ENCODE measurements around the gene ZFAND3.

ZFAND3 gene

GRCh38 chr6:38153798-38154345 is 334.3 kb downstream of the ZFAND3 start:
- no peak for DNase-seq (ENCODE audit: extremely low spot score)
- no peak for TF ChIP-seq FOXA1 (IDR thresholded peaks at IDR 0.05)
- ChIA-PET CTCF (no interaction called here), POLR2A (no interaction called here)

DNA sequence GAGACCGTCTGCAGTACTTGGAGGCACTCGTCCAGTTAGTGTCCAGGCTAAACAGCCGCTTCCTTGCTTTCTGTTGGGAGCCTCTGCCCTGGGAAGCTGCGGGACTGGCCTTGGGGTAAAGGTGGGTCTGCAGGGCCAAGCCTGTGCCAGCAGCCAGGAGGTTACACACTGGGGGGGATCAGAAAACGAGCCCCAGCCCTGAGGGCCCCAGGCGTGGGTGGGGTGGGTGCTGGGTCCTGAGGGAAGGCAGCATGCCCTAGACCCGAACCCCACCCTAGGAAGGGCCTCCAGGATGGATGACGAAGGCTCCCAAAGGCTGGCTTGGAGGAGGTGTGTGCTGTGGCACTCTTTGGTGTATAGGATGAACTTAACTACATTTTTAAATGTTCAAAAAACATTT is 335.2 kb downstream of the ZFAND3 start:
- DNase-seq (ENCODE audit: extremely low spot score): no peak
- TF ChIP-seq ELF4 (IDR thresholded peaks at IDR 0.05) (no peak), HDGF (IDR thresholded peaks at IDR 0.05; ENCODE audit: borderline replicate concordance) (no peak)
- CTCF ChIA-PET: no interaction called here
- POLR2A ChIA-PET: no interaction called here

DNA sequence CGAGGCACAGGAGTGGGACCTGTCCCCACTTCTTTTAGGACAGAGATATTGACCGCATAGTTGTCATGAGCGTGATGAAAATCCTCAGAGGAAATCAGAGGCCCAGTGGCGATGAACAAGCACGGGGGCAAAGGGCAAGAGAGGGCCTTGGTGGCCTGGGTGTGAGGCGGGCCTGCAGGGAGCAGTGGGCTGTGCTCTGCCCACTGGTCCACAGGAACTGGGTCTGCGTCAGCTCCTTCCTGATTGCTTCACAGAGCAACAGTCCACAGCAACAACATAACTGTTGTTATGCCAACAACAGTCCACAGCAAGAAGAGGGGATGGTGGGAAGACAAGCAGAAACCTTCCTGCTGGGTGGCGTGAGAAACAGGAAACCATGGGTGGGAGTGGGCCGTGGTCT is 335.6 kb downstream of the ZFAND3 start:
- POLR2A ChIA-PET: no interaction called here
- no peak for TF ChIP-seq FOXM1 (IDR thresholded peaks at IDR 0.05; ENCODE audit: borderline replicate concordance)
- no peak for TF ChIP-seq HDGF (IDR thresholded peaks at IDR 0.05; ENCODE audit: borderline replicate concordance)
- no peak for DNase-seq (ENCODE audit: extremely low spot score)
- CTCF ChIA-PET: no interaction called here

DNA sequence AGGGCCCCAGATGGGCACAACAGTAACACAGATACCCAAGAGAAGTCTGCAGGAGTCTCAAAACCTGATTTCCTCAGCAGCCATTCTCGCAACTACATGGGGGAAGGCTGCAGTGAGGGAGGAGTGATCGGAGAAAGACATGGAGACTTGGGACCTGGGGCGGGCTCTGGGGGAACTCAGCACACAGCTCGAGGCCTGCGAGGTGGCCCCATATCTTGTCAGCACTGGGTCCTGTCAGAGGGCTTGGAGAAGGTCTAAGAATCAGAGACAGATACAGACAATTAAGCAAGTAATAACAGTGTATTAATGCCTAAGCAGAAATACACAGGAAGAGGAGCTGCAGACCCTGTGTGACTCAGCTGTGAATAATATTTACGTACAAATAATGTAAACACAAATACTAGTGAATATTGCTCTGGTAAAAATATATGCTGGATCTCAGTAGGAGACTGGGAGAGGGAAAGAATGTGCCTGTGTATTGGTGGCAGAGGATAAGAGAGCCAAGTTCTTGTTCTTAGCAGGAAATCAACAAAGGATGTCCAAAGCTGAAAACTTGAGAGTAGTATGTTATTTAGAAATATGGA is 336.2 kb downstream of the ZFAND3 start:
- ChIA-PET CTCF (no interaction called here), POLR2A (no interaction called here)
- no peak for DNase-seq (ENCODE audit: extremely low spot score)
- no peak for TF ChIP-seq FOXK2 (IDR thresholded peaks at IDR 0.05)
- no peak for TF ChIP-seq SUZ12 (IDR thresholded peaks at IDR 0.05)
- TF ChIP-seq ELF4 (IDR thresholded peaks at IDR 0.05): no peak
- no peak for TF ChIP-seq ZNF384 (IDR thresholded peaks at IDR 0.05)
- no peak for TF ChIP-seq TARDBP (IDR thresholded peaks at IDR 0.05)
- TF ChIP-seq FOXA1 (IDR thresholded peaks at IDR 0.05): no peak
- TF ChIP-seq, protein P1, sequence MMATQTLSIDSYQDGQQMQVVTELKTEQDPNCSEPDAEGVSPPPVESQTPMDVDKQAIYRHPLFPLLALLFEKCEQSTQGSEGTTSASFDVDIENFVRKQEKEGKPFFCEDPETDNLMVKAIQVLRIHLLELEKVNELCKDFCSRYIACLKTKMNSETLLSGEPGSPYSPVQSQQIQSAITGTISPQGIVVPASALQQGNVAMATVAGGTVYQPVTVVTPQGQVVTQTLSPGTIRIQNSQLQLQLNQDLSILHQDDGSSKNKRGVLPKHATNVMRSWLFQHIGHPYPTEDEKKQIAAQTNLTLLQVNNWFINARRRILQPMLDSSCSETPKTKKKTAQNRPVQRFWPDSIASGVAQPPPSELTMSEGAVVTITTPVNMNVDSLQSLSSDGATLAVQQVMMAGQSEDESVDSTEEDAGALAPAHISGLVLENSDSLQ (IDR thresholded peaks at IDR 0.05): no peak
- no peak for TF ChIP-seq NFRKB (IDR thresholded peaks at IDR 0.05)
- TF ChIP-seq L3MBTL2 (conservative IDR thresholded peaks at IDR 0.05): no peak
- no peak for TF ChIP-seq FOXM1 (IDR thresholded peaks at IDR 0.05; ENCODE audit: borderline replicate concordance)
- no peak for TF ChIP-seq CTBP1 (IDR thresholded peaks at IDR 0.05; ENCODE audit: borderline replicate concordance)
- TF ChIP-seq LEF1 (IDR thresholded peaks at IDR 0.05; ENCODE audit: borderline replicate concordance): no peak
- TF ChIP-seq SP1 (IDR thresholded peaks at IDR 0.05): no peak
- TF ChIP-seq BHLHE40 (IDR thresholded peaks at IDR 0.05; ENCODE audit: borderline replicate concordance): no peak
- no peak for TF ChIP-seq HDGF (IDR thresholded peaks at IDR 0.05; ENCODE audit: borderline replicate concordance)
- TF ChIP-seq ARNT (IDR thresholded peaks at IDR 0.05): no peak

GRCh38 chr6:38156818-38157565 is 337.5 kb downstream of the ZFAND3 start:
- no peak for TF ChIP-seq FOXK2 (IDR thresholded peaks at IDR 0.05)
- no peak for TF ChIP-seq ZNF384 (IDR thresholded peaks at IDR 0.05)
- no peak for TF ChIP-seq FOXM1 (IDR thresholded peaks at IDR 0.05; ENCODE audit: borderline replicate concordance)
- TF ChIP-seq FOXA1 (IDR thresholded peaks at IDR 0.05): no peak
- no peak for TF ChIP-seq L3MBTL2 (conservative IDR thresholded peaks at IDR 0.05)
- TF ChIP-seq LEF1 (IDR thresholded peaks at IDR 0.05; ENCODE audit: borderline replicate concordance): no peak
- no peak for TF ChIP-seq ARNT (IDR thresholded peaks at IDR 0.05)
- no peak for TF ChIP-seq ELF4 (IDR thresholded peaks at IDR 0.05)
- TF ChIP-seq NFRKB (IDR thresholded peaks at IDR 0.05): no peak
- TF ChIP-seq, protein P1 (IDR thresholded peaks at IDR 0.05): no peak
- TF ChIP-seq SUZ12 (IDR thresholded peaks at IDR 0.05): no peak
- TF ChIP-seq BHLHE40 (IDR thresholded peaks at IDR 0.05; ENCODE audit: borderline replicate concordance): no peak
- no peak for DNase-seq (ENCODE audit: extremely low spot score)
- POLR2A ChIA-PET: no interaction called here
- CTCF ChIA-PET: interaction anchor here (0.6 kb wide), 1 partner anchor 337 kb away, joined by 14 read pairs; no protein-coding TSS in a partner anchor

DNA sequence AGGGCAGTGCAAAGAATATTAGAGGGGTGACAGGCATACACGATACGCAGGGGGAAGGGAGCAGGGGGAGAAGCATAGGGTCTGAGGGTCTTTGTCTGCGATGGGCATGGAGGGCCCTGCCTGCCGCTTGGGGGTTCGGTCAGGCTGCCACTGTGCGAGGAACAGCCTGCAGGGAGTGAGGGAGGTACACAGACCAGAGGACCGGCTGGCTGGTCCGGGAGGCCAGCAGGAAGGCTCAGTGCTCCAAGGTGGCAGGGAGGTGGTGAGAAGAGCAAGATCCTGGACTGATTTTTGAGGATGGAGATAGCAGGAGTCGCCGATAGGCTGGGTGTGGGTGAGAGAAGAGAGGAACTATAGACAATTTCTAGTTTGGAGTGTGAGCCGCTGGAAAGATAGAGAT is 338.4 kb downstream of the ZFAND3 start:
- no peak for DNase-seq (ENCODE audit: extremely low spot score)
- TF ChIP-seq, protein P1 (IDR thresholded peaks at IDR 0.05): no peak
- TF ChIP-seq FOXK2 (IDR thresholded peaks at IDR 0.05): no peak
- TF ChIP-seq BHLHE40 (IDR thresholded peaks at IDR 0.05; ENCODE audit: borderline replicate concordance): no peak
- no peak for TF ChIP-seq ARNT (IDR thresholded peaks at IDR 0.05)
- TF ChIP-seq ELF4 (IDR thresholded peaks at IDR 0.05): no peak
- TF ChIP-seq L3MBTL2 (conservative IDR thresholded peaks at IDR 0.05): no peak
- no peak for TF ChIP-seq SP1 (IDR thresholded peaks at IDR 0.05)
- no peak for TF ChIP-seq FOXM1 (IDR thresholded peaks at IDR 0.05; ENCODE audit: borderline replicate concordance)
- no peak for TF ChIP-seq SUZ12 (IDR thresholded peaks at IDR 0.05)
- TF ChIP-seq ZNF384 (IDR thresholded peaks at IDR 0.05): no peak
- TF ChIP-seq TARDBP (IDR thresholded peaks at IDR 0.05): no peak
- no peak for TF ChIP-seq NFRKB (IDR thresholded peaks at IDR 0.05)
- TF ChIP-seq HDGF (IDR thresholded peaks at IDR 0.05; ENCODE audit: borderline replicate concordance): no peak
- no peak for TF ChIP-seq LEF1 (IDR thresholded peaks at IDR 0.05; ENCODE audit: borderline replicate concordance)
- no peak for TF ChIP-seq FOXA1 (IDR thresholded peaks at IDR 0.05)
- no peak for TF ChIP-seq CTBP1 (IDR thresholded peaks at IDR 0.05; ENCODE audit: borderline replicate concordance)
- POLR2A ChIA-PET: no interaction called here
- CTCF ChIA-PET: no interaction called here
